ENCODE data around the gene GTPBP2.

Gene GTPBP2

DNA sequence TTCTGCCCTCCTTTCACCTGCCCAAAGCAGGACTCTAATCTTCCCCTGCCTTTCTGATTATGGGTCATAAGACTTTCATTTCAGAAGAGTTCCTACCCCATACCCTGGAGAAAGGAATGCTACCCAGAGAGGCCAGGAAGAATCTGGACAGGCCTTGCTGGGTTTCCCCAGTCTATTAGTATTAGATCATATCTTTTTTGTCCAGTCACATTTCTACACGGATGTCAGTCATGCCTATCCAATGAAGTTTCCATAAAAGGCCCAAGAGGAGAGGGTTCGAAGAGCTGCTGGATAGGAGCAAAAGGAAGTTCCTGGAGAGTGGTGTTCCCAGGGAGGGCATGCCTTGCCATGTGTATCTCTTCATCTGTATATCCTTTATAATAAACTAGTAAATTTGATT is 49.9 kb downstream of the GTPBP2 start:
- in situ Hi-C loops (cut with MboI; ENCODE audit: low sequenced_read_pairs): no loop called here

DNA sequence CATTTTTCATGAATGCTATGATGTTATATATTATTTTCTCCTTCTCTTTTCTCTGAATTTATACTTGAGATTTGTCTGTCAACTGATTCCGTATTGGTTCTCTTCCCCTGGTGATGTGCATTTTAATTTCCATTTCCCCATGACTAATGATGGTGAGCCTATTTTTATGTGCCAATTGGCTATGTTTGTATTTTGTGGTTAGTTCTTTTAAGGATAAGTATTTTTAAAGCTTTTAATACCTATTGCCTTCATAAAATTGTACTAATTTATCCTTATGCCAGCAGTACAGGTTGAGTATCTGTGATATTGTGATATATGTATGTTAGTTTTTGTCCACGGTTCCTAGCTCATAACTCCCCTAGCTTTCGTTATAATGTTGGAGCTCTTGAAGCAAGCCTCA is 50.3 kb downstream of the GTPBP2 start:
- in situ Hi-C loops (cut with MboI; ENCODE audit: low sequenced_read_pairs): no loop called here

DNA sequence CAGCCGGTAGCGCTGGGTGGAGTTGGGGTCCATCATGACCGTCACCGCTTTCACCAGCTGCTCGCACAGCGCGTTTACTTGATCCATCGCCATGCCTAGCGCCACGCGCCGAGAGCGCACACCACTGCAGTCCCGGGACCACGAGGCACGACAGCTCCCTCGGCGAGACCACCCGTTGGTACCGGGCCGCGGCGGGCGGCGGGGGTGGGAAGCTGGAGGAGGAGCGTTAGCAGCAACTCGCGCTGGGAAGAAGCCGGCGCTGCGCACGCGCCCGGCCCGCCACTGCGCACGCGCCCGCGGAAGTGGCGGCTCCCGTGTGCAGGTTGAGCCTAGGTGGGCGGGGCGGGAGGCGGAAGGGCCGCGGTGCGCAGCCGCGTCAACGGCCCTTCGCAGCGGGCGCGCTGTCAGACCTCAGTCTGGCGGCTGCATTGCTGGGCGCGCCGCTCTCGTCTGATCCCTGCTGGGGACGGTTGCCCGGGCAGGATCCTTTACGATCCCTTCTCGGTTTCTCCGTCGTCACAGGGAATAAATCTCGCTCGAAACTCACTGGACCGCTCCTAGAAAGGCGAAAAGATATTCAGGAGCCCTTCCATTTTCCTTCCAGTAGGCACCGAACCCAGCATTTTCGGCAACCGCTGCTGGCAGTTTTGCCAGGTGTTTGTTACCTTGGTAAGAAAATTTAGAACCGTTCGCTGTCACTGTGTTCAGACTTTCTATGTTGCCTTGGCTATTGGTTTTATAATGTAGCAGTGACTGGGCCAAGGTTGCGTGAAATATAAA is 53.1 kb downstream of the GTPBP2 start, which contains the start of the genes POLH and XPO5:
Gene POLH, plus strand, starts transcription at position 414 of the 780 bp plus-strand sequence. CDS start 6,135 bp downstream, outside the sequence.
Gene XPO5, minus strand, starts transcription at position 267 of the 780 bp plus-strand sequence. Its CDS starts 174 bp downstream, at position 93.
- in situ Hi-C loops (cut with MboI; ENCODE audit: low sequenced_read_pairs): no loop called here

DNA sequence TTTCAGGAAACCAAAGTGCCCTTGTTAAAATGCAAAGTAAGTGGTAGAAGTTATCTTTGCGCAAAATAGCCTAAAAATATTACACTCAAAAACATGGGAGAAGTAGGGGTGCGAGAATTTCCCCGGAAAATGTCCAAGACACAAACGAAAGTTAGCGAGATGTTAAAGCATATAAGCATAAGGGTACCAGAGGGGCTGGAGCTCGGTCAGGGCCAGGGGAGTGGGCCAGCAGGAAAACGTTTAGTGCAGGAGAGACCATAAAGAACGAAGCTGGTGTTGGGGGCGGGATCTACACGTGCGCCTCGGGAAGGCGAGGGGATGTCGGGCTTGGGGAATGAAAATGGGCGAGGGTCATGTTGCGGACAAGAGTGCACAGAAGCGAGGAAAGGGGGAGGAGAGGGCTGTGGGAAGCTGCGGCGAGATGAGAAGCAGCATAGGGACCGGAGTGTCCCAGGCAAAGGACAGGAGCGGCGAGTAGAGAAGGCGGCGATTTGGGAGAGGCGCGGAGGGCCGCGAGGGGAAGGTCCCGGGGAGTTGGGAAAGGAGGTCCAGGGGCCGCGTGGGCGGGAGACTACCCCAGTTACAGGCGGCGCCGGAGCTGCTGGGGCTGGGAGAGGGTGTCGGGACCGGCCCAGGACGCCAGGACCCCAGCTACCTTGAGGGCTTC is 53.8 kb downstream of the GTPBP2 start:
- in situ Hi-C loops (cut with MboI; ENCODE audit: low sequenced_read_pairs): no loop called here

DNA sequence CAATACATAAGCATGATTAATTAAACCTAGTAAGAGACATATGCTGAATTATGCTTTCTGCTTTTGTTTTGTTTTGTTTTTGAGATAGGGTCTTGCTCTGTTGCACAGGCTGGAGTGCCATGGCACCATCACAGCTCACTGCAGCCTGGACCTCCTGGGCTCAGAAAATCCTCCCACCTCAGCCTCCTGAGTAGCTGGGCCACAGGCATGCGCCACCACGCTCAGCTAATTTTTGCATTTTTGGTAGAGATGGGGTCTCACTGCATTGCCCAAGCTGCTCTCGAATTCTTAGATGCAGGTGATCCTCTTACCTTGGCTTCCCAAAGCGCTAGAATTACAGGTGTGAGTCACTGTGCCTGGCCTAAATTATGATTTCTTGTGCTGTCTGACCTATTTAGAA is 57.0 kb downstream of the GTPBP2 start:
- in situ Hi-C loops (cut with MboI; ENCODE audit: low sequenced_read_pairs): no loop called here

DNA sequence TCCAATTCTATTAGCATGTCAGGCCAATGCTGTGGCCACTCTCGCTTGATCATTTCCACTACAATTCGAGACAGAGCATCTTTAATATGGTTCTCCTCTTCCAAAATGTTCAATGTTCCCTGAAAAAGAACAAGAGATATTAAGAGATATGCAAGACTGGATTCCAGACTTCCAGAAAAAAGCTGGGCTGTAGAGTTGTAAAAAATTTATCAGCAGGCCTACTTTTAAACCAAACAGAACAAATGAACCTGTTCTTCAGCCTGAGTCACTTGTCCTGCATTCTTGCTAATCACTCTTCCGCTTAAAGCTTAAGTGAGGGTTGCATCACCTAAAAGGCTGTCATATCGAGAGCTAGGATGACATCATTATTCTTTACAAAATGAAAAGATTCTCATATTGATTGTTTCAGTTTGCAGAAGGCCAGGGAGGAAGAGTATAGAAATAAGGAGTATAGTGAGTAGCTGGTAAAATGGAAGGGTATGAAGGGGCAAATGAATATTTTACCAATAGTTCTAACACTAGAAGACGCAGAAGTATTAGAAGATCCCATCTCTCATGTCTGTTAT is 58.1 kb downstream of the GTPBP2 start:
- in situ Hi-C loops (cut with MboI; ENCODE audit: low sequenced_read_pairs): no loop called here
